SK-N-SH (cell line): ENCODE data around the gene TMEM171. TPM values are rescaled to one million over a fixed set of nuclear protein-coding genes. Genes with fewer than 3 reads are reported as not detected.

Experiments used
- CTCF ChIA-PET: fragments of 300-600, 350-600 bp; formaldehyde crosslinking; extraction: SDS; loops from one replicate; lab custom pipeline; 2021; lab: Yijun Ruan, JAX
- POLR2A ChIA-PET: fragments of 350-600 bp; sonication (Branson Sonifier 250); formaldehyde crosslinking; extraction: SDS; loops from one replicate; lab custom pipeline; 2020; ENCODE audit warnings: antibody characterized with exemption, inconsistent platforms; lab: Yijun Ruan, JAX
- DNase-seq: peaks from one replicate; pipeline ENCODE4 v3.0.0; 2012
- H2AFZ ChIP-seq: fragments of 200-600 bp; sonication (generic); 2 replicates; pipeline ENCODE4 v1.8.1; 2016; ENCODE audit warnings: antibody characterized with exemption, mild to moderate bottlenecking, low read depth
- H3F3A ChIP-seq: fragments of 200-600 bp; sonication (generic); replicated peaks from 2 replicates; pipeline ENCODE3; 2016; ENCODE audit warnings: antibody characterized with exemption, mild to moderate bottlenecking; ENCODE audit not compliant: insufficient read depth
- H3K27ac ChIP-seq, 2 experiments: fragments of 200-500 bp in 1 of 2; fragments of 200-600 bp in 1 of 2; sonication (Bioruptor generic) in 1 of 2; sonication (generic), shearing (Covaris generic) in 1 of 2; 2 replicates each; pipeline versions ENCODE4 v1.5.1 to v1.6.1; 2014 to 2016; ENCODE audit warnings: low read depth in 2 of 2, inconsistent platforms in 1 of 2, low read length in 1 of 2, mild to moderate bottlenecking in 1 of 2, mixed read lengths in 1 of 2
- H3K27me3 ChIP-seq: fragments of 200-600 bp; sonication (generic), shearing (Covaris generic); 2 replicates; pipeline ENCODE4 v1.6.1; 2016; ENCODE audit warnings: mixed run types; ENCODE audit not compliant: insufficient read depth
- H3K36me3 ChIP-seq, 2 experiments: fragments of 200-500 bp in 1 of 2; fragments of 200-600 bp in 1 of 2; sonication (Bioruptor generic) in 1 of 2; sonication (generic) in 1 of 2; replicated peaks in 1 of 2; 2 replicates each; pipeline versions ENCODE3 to v1.5.1; 2014 to 2016; ENCODE audit warnings: low read length in 1 of 2, mild to moderate bottlenecking in 1 of 2; ENCODE audit not compliant: insufficient read depth in 2 of 2, control insufficient read depth in 1 of 2
- H3K4me1 ChIP-seq, 2 experiments: fragments of 200-500 bp in 1 of 2; fragments of 200-600 bp in 1 of 2; sonication (Bioruptor generic) in 1 of 2; sonication (generic), shearing (Covaris generic) in 1 of 2; 2 replicates each; pipeline versions ENCODE4 v1.5.1 to v1.6.1; 2014 to 2016; ENCODE audit warnings: low read depth in 1 of 2, low read length in 1 of 2, mixed run types in 1 of 2; ENCODE audit not compliant: insufficient read depth in 2 of 2, control insufficient read depth in 1 of 2
- H3K4me2 ChIP-seq: fragments of 200-600 bp; sonication (generic), shearing (Covaris generic); 2 replicates; pipeline ENCODE4 v1.6.1; 2017; ENCODE audit warnings: mixed run types
- H3K4me3 ChIP-seq, 2 experiments: fragments of 200-500 bp in 1 of 2; fragments of 200-600 bp in 1 of 2; sonication (Bioruptor generic) in 1 of 2; sonication (generic), shearing (Covaris generic) in 1 of 2; 2 replicates each; pipeline versions ENCODE4 v1.5.1 to v1.8.1; 2014 to 2016; ENCODE audit warnings: low read depth in 2 of 2, inconsistent platforms in 1 of 2, low read length in 1 of 2, mild to moderate bottlenecking in 1 of 2, mixed read lengths in 1 of 2, moderate library complexity in 1 of 2
- H3K79me2 ChIP-seq: fragments of 200-600 bp; sonication (generic); 2 replicates; pipeline ENCODE4 v1.8.1; 2017; ENCODE audit warnings: mild to moderate bottlenecking; ENCODE audit not compliant: insufficient read depth
- H3K9ac ChIP-seq: fragments of 200-600 bp; sonication (generic); 2 replicates; pipeline ENCODE4 v1.6.1; 2017; ENCODE audit warnings: mixed run types
- H3K9me2 ChIP-seq: fragments of 200-600 bp; sonication (generic); 2 replicates; pipeline ENCODE4 v1.6.1; 2017; ENCODE audit warnings: mixed run types
- H3K9me3 ChIP-seq: fragments of 200-600 bp; sonication (generic); 2 replicates; pipeline ENCODE4 v1.6.1; 2017; ENCODE audit warnings: mixed run types, mild to moderate bottlenecking, moderate library complexity
- H4K20me1 ChIP-seq: fragments of 200-600 bp; sonication (generic); 2 replicates; pipeline ENCODE4 v1.6.1; 2017; ENCODE audit warnings: mild to moderate bottlenecking, mixed run types; ENCODE audit not compliant: insufficient read depth
- CHD2 ChIP-seq: fragments of 150-350 bp; IDR thresholded peaks from 2 replicates; pipeline ENCODE4 v1.6.1; 2018; ENCODE audit warnings: low read length; ENCODE audit not compliant: partially characterized antibody
- EZH2phosphoT487 ChIP-seq: fragments of 200-600 bp; sonication (generic); IDR thresholded peaks from 2 replicates; pipeline ENCODE4 v1.6.1; 2017; ENCODE audit warnings: low read depth, mixed run types, mild to moderate bottlenecking, antibody characterized with exemption, moderate library complexity, borderline replicate concordance
- FOSL2 ChIP-seq: IDR thresholded peaks from 2 replicates; pipeline ENCODE4 v1.4.0; 2012; ENCODE audit warnings: low read depth, mild to moderate bottlenecking, moderate library complexity, borderline replicate concordance
- FOXJ3 ChIP-seq: sonication (generic); formaldehyde crosslinking; IDR thresholded peaks from 2 replicates; pipeline ENCODE4 v1.5.1; 2020; ENCODE audit warnings: mild to moderate bottlenecking, missing genetic modification reagents
- GATA2 ChIP-seq: sonication (generic); formaldehyde crosslinking; IDR thresholded peaks from 2 replicates; pipeline ENCODE4 v1.5.0; 2020; ENCODE audit warnings: mild to moderate bottlenecking, missing genetic modification reagents
- MXI1 ChIP-seq: IDR thresholded peaks from 2 replicates; pipeline ENCODE4 v1.6.1; 2012; ENCODE audit warnings: mild to moderate bottlenecking, low read depth, low read length, improper control_type of control experiment
- NFIC ChIP-seq: IDR thresholded peaks from 2 replicates; pipeline ENCODE4 v1.4.0; 2012; ENCODE audit warnings: borderline replicate concordance
- POLR2AphosphoS5 ChIP-seq: IDR thresholded peaks from 2 replicates; pipeline ENCODE4 v1.6.1; 2012; ENCODE audit warnings: low read depth, low read length
- RCOR1 ChIP-seq: fragments of 150-350 bp; IDR thresholded peaks from 2 replicates; pipeline ENCODE4 v1.6.1; 2017; ENCODE audit warnings: antibody characterized with exemption, low read length
- RFX5 ChIP-seq: IDR thresholded peaks from 2 replicates; pipeline ENCODE4 v1.6.1; 2012; ENCODE audit warnings: mild to moderate bottlenecking, improper control_type of control experiment, low read length
- SIN3A ChIP-seq: IDR thresholded peaks from 2 replicates; pipeline ENCODE4 v1.6.1; 2012; ENCODE audit warnings: low read depth, mild to moderate bottlenecking, low read length, moderate library complexity, borderline replicate concordance
- TAF1 ChIP-seq: IDR thresholded peaks from 2 replicates; pipeline ENCODE4 v1.6.1; 2012; ENCODE audit warnings: low read depth, mild to moderate bottlenecking, low read length, moderate library complexity, borderline replicate concordance
- TEAD4 ChIP-seq: IDR thresholded peaks from 2 replicates; pipeline ENCODE4 v1.4.0; 2012; ENCODE audit warnings: mild to moderate bottlenecking, borderline replicate concordance; ENCODE audit not compliant: insufficient read depth
- WGBS: methylation state at CpG from one replicate; pipeline ENCODE4 v1.1.6; 2017; ENCODE audit warnings: low lambda C conversion rate; 5-methylcytosine and 5-hydroxymethylcytosine counted together
- polyA plus RNA-seq, 3 experiments: library from polyadenylated mRNA; depleted of rRNA; stranded (reverse); fragments of >200 nt; gene quantifications; 2 replicates each; pipeline ENCODE4 v1.2.3, GENCODE V29; 2012
- TF ChIP-seq, protein P1 (sequence below): IDR thresholded peaks from 2 replicates; pipeline ENCODE4 v1.6.1; 2012; ENCODE audit warnings: mild to moderate bottlenecking, low read depth, low read length, moderate library complexity
- TF ChIP-seq, protein P2 (sequence below): fragments of 150-350 bp; IDR thresholded peaks from 2 replicates; pipeline ENCODE4 v1.6.1; 2017; ENCODE audit warnings: antibody characterized with exemption, low read length, low read depth, borderline replicate concordance
- TF ChIP-seq, protein P3 (sequence below): fragments of 150-350 bp; IDR thresholded peaks from 2 replicates; pipeline ENCODE4 v1.6.1; 2016; ENCODE audit warnings: mild to moderate bottlenecking, low read depth, low read length
- TF ChIP-seq, protein P4 (sequence below): IDR thresholded peaks from 2 replicates; pipeline ENCODE4 v1.4.0; 2012; ENCODE audit warnings: low read depth, borderline replicate concordance
- TF ChIP-seq, protein P5 (sequence below): fragments of 200-600 bp; sonication (generic); IDR thresholded peaks from 2 replicates; pipeline ENCODE4 v1.6.1; 2017; ENCODE audit warnings: antibody characterized with exemption, mild to moderate bottlenecking, moderate library complexity

The TMEM171 gene
- polyA plus RNA-seq, 1 of the 3 experiments (the other 2 are of a cell fraction) = 7.6 TPM

DNA sequence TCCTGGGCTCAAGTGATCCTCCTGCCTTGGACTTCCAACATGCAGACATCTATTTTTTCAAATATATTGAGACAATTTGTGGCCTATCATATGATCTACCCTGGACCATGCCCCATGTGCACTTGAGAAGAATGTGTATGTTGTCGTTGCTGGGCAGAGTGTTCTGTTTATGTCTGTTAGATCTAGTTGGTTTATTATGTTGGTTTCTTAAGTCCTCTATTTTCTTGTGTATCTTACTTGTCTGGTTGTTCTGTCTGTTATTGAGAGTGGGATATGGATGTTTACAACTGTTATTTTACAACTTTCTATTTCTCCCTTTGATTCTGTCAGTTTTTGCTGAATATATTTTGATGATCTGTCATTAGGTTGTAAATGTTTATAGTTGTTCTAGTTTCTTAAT lies 10.2 kb upstream of the TMEM171 start:
- WGBS = 27% methylated on average over 1 of the region's 1 CpG
- H3K27ac ChIP-seq = no peak overlapping the region
- H3K4me3 ChIP-seq = no peak overlapping the region
- ChIA-PET CTCF (interaction anchor here (1.8 kb wide), 1 partner anchor 10 kb away, joined by 4 read pairs; no protein-coding TSS in a partner anchor), POLR2A (no interaction called here)
- no peaks in the 10 kb centered on the region for H3K79me2 ChIP-seq
- peaks cover 6% of the 10 kb centered on the region for H3F3A ChIP-seq
- H3K27me3 ChIP-seq = no peaks in the 10 kb centered on the region
- H3K4me2 ChIP-seq = no peak overlapping the region
- peaks cover 0 to 3% of the 10 kb centered on the region in 2 experiments for H3K36me3 ChIP-seq
- H3K9me3 ChIP-seq = peaks cover 11% of the 10 kb centered on the region; the same call in 1 of the 2 replicates
- H3K9me2 ChIP-seq = no peaks in the 10 kb centered on the region
- no peak overlapping the region for H2AFZ ChIP-seq
- peaks cover 0 to 5% of the 10 kb centered on the region in 2 experiments; a peak in 1 of 4 replicates for H3K4me1 ChIP-seq
- H4K20me1 ChIP-seq = no peaks in the 10 kb centered on the region
- TF ChIP-seq, protein P1, sequence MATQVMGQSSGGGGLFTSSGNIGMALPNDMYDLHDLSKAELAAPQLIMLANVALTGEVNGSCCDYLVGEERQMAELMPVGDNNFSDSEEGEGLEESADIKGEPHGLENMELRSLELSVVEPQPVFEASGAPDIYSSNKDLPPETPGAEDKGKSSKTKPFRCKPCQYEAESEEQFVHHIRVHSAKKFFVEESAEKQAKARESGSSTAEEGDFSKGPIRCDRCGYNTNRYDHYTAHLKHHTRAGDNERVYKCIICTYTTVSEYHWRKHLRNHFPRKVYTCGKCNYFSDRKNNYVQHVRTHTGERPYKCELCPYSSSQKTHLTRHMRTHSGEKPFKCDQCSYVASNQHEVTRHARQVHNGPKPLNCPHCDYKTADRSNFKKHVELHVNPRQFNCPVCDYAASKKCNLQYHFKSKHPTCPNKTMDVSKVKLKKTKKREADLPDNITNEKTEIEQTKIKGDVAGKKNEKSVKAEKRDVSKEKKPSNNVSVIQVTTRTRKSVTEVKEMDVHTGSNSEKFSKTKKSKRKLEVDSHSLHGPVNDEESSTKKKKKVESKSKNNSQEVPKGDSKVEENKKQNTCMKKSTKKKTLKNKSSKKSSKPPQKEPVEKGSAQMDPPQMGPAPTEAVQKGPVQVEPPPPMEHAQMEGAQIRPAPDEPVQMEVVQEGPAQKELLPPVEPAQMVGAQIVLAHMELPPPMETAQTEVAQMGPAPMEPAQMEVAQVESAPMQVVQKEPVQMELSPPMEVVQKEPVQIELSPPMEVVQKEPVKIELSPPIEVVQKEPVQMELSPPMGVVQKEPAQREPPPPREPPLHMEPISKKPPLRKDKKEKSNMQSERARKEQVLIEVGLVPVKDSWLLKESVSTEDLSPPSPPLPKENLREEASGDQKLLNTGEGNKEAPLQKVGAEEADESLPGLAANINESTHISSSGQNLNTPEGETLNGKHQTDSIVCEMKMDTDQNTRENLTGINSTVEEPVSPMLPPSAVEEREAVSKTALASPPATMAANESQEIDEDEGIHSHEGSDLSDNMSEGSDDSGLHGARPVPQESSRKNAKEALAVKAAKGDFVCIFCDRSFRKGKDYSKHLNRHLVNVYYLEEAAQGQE = no peak
- TF ChIP-seq POLR2AphosphoS5 (no peak), MXI1 (no peak), RCOR1 (no peak), TAF1 (no peak), EZH2phosphoT487 (no peak), RFX5 (no peak), FOSL2 (no peak), CHD2 (no peak), SIN3A (no peak), FOXJ3 (CRISPR knock-in tag) (no peak), GATA2 (CRISPR knock-in tag) (no peak), NFIC (no peak), TEAD4 (no peak)
- TF ChIP-seq, protein P2, sequence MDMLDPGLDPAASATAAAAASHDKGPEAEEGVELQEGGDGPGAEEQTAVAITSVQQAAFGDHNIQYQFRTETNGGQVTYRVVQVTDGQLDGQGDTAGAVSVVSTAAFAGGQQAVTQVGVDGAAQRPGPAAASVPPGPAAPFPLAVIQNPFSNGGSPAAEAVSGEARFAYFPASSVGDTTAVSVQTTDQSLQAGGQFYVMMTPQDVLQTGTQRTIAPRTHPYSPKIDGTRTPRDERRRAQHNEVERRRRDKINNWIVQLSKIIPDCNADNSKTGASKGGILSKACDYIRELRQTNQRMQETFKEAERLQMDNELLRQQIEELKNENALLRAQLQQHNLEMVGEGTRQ = no peak
- TF ChIP-seq, protein P3, sequence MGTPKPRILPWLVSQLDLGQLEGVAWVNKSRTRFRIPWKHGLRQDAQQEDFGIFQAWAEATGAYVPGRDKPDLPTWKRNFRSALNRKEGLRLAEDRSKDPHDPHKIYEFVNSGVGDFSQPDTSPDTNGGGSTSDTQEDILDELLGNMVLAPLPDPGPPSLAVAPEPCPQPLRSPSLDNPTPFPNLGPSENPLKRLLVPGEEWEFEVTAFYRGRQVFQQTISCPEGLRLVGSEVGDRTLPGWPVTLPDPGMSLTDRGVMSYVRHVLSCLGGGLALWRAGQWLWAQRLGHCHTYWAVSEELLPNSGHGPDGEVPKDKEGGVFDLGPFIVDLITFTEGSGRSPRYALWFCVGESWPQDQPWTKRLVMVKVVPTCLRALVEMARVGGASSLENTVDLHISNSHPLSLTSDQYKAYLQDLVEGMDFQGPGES = no peak
- TF ChIP-seq, protein P4, sequence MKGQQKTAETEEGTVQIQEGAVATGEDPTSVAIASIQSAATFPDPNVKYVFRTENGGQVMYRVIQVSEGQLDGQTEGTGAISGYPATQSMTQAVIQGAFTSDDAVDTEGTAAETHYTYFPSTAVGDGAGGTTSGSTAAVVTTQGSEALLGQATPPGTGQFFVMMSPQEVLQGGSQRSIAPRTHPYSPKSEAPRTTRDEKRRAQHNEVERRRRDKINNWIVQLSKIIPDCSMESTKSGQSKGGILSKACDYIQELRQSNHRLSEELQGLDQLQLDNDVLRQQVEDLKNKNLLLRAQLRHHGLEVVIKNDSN = no peak
- TF ChIP-seq, protein P5, sequence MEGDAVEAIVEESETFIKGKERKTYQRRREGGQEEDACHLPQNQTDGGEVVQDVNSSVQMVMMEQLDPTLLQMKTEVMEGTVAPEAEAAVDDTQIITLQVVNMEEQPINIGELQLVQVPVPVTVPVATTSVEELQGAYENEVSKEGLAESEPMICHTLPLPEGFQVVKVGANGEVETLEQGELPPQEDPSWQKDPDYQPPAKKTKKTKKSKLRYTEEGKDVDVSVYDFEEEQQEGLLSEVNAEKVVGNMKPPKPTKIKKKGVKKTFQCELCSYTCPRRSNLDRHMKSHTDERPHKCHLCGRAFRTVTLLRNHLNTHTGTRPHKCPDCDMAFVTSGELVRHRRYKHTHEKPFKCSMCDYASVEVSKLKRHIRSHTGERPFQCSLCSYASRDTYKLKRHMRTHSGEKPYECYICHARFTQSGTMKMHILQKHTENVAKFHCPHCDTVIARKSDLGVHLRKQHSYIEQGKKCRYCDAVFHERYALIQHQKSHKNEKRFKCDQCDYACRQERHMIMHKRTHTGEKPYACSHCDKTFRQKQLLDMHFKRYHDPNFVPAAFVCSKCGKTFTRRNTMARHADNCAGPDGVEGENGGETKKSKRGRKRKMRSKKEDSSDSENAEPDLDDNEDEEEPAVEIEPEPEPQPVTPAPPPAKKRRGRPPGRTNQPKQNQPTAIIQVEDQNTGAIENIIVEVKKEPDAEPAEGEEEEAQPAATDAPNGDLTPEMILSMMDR = no peak
- DNase-seq = no peak
- H3K9ac ChIP-seq = no peak overlapping the region
